ENCODE results near the gene DNAJC5. TPM values are rescaled to one million over a fixed set of nuclear protein-coding genes. Genes with fewer than 3 reads are reported as not detected.

The DNAJC5 gene
- total RNA-seq, 4 donors from 2014 or later = 40.6 to 59.7 (median 49.7) TPM

GRCh38 chr20:63861365-63861934, 33.5 kb upstream of the DNAJC5 start, which contains the start of gene ABHD16B:
Gene ABHD16B, plus strand, starts transcription at chr20:63861498. Its CDS starts 43 bp downstream, at chr20:63861541.
- intact Hi-C loops (cut with DNase I; ENCODE audit: low total_unique reads) = no loop called here
- 96 to 98% methylated on average over 38 to 51 of the region's 59 CpGs for WGBS, 2 donors
- no peak for DNase-seq (ENCODE audit: low spot score in 2 of 2)
- TF ChIP-seq POLR2A (IDR thresholded peaks at IDR 0.05) (no peak), CTCF (IDR thresholded peaks at IDR 0.05) (no peak)
- no peak within 1 kb of the TSS for H3K4me3 ChIP-seq (ENCODE audit: low read depth, poor library complexity, severe bottlenecking)

- WGBS, 2 donors = 96 to 97% methylated on average over 87 to 93 of the region's 95 CpGs
- TF ChIP-seq POLR2A (IDR thresholded peaks at IDR 0.05) (no peak), CTCF (IDR thresholded peaks at IDR 0.05) (no peak)
- DNase-seq (ENCODE audit: low spot score in 2 of 2) = no peak
- intact Hi-C loops (cut with DNase I; ENCODE audit: low total_unique reads) = no loop called here
- H3K4me3 ChIP-seq (ENCODE audit: low read depth, poor library complexity, severe bottlenecking) = no peak overlapping the region
These were observed 32.7 kb upstream of the DNAJC5 start for GRCh38 chr20:63861981-63862901.

- DNase-seq (ENCODE audit: low spot score in 2 of 2) = no peak
- no peak overlapping the region for H3K4me3 ChIP-seq (ENCODE audit: low read depth, poor library complexity, severe bottlenecking)
- intact Hi-C loops (cut with DNase I; ENCODE audit: low total_unique reads) = no loop called here
- WGBS, 2 donors = 86% methylated on average over 18 of the region's 18 CpGs
- TF ChIP-seq POLR2A (IDR thresholded peaks at IDR 0.05) (no peak), CTCF (IDR thresholded peaks at IDR 0.05) (no peak)
These were observed 31.7 kb upstream of the DNAJC5 start for GRCh38 chr20:63863021-63863797.

GRCh38 chr20:63863798-63864544, 31.0 kb upstream of the DNAJC5 start:
- 4% methylated on average over 23 to 34 of the region's 38 CpGs for WGBS, 2 donors
- H3K4me3 ChIP-seq (ENCODE audit: low read depth, poor library complexity, severe bottlenecking) = peak overlapping the region; percentile 22
- peak; percentile 80 to 95 for DNase-seq (ENCODE audit: low spot score in 2 of 2)
- no peak for TF ChIP-seq POLR2A (IDR thresholded peaks at IDR 0.05)
- TF ChIP-seq CTCF (IDR thresholded peaks at IDR 0.05) = peak in 1 of 3 donors; percentile 54
- intact Hi-C loops (cut with DNase I; ENCODE audit: low total_unique reads) = no loop called here

GRCh38 chr20:63864545-63864977, 30.4 kb upstream of the DNAJC5 start:
- WGBS, 2 donors = 0 to 1% methylated on average over 25 of the region's 25 CpGs
- TF ChIP-seq POLR2A (IDR thresholded peaks at IDR 0.05) = no peak
- TF ChIP-seq CTCF (IDR thresholded peaks at IDR 0.05) = no peak
- DNase-seq (ENCODE audit: low spot score in 2 of 2) = no peak
- intact Hi-C loops (cut with DNase I; ENCODE audit: low total_unique reads) = no loop called here
- H3K4me3 ChIP-seq (ENCODE audit: low read depth, poor library complexity, severe bottlenecking) = peak overlapping the region; percentile 22
